22Rv1 (cell line): ENCODE data around the gene NEURL1B.

Experiments used
- ZFX ChIP-seq: fragments of 450-650 bp; IDR thresholded peaks from 2 replicates; pipeline ENCODE4 v1.6.1; 2017; ENCODE audit warnings: antibody characterized with exemption, borderline replicate concordance
- TF ChIP-seq, protein P1 (sequence below): fragments of 450-650 bp; IDR thresholded peaks from 2 replicates; pipeline ENCODE4 v1.5.1; 2017; ENCODE audit warnings: mild to moderate bottlenecking

GRCh38 chr5:172722327-172722815 is 81.3 kb downstream of the NEURL1B start:
- TF ChIP-seq, protein P1, sequence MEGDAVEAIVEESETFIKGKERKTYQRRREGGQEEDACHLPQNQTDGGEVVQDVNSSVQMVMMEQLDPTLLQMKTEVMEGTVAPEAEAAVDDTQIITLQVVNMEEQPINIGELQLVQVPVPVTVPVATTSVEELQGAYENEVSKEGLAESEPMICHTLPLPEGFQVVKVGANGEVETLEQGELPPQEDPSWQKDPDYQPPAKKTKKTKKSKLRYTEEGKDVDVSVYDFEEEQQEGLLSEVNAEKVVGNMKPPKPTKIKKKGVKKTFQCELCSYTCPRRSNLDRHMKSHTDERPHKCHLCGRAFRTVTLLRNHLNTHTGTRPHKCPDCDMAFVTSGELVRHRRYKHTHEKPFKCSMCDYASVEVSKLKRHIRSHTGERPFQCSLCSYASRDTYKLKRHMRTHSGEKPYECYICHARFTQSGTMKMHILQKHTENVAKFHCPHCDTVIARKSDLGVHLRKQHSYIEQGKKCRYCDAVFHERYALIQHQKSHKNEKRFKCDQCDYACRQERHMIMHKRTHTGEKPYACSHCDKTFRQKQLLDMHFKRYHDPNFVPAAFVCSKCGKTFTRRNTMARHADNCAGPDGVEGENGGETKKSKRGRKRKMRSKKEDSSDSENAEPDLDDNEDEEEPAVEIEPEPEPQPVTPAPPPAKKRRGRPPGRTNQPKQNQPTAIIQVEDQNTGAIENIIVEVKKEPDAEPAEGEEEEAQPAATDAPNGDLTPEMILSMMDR = no peak
- no peak for TF ChIP-seq ZFX
